HG03135 (cell line): Measurements from ENCODE around the gene NAT16.
"Not testable (repeated sequence)": the region's sequence is repeated elsewhere in the genome, so short reads cannot be mapped to it uniquely, and the experiment has no call there.

Experiments used
- ATAC-seq: cut with Tn5 transposase; IDR thresholded peaks from one replicate; pipeline ENCODE4 v1.9.1; 2021; ENCODE audit warnings: mild to moderate bottlenecking, moderate library complexity; ENCODE audit not compliant: unreplicated experiment

The NAT16 gene

DNA sequence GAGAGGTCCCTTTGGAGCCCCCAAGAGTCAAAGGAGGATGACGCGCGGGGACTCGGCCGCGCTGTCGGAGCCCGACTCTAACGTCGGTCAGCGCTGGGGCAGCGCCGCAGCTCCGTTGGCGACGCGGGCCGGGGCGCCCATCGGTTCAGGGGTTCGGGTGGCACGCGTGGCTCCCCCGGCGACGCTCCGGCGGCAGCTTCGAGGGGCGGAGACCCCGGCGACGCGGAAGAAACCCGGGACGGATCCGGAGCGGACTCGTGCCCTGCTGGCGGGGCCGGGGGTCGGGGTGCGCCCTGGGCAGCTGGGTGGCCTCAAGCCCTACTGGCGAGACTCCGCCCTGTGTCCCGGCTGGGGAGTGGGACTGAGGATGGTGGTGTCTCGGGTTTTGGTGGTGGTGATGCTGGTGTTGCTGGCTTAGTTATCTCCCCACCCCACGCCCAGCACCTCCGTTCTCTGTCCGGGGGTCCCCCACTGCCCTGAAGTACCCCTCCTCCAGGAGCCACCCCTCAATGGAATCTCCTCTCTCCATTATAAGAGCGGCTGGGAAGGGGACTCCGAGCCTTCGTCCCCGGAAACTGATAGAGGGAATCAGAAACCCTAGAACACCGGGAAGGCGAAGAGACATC is at the start of gene NAT16:
Gene NAT16 (minus strand): TSS at position 164 of the 626 bp plus-strand sequence. CDS start 5,486 bp downstream, outside the sequence.
- ATAC-seq: no peak

- ATAC-seq: no peak
Measured at GRCh38 chr7:101226721-101227120, 46.6 kb upstream of the NAT16 start.

DNA sequence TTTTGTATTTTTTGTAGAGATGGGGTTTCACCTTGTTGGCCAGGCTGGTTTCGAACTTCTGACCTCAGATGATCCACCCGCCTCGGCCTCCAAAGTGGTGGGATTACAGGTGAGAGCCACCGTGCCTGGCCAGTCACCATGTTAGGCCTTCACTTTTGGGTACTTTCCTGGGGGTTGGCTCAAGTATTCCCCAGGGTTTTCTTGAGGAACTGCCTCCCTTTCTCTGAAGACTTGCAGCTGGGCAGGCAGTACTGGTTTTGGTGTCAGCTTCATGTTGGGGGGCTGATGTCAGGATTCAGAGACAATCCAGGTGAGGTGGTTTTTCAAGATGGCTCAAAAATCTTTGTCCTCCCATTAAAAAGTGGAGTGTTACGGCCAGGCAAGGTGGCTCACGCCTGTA is 45.6 kb upstream of the NAT16 start:
- no peak for ATAC-seq

GRCh38 chr7:101223528-101223927 is 43.4 kb upstream of the NAT16 start:
- ATAC-seq: no peak

GRCh38 chr7:101222275-101222830 is 42.3 kb upstream of the NAT16 start:
- no peak for ATAC-seq

- ATAC-seq: no peak
Measured at GRCh38 chr7:101220295-101220694, 40.2 kb upstream of the NAT16 start.

DNA sequence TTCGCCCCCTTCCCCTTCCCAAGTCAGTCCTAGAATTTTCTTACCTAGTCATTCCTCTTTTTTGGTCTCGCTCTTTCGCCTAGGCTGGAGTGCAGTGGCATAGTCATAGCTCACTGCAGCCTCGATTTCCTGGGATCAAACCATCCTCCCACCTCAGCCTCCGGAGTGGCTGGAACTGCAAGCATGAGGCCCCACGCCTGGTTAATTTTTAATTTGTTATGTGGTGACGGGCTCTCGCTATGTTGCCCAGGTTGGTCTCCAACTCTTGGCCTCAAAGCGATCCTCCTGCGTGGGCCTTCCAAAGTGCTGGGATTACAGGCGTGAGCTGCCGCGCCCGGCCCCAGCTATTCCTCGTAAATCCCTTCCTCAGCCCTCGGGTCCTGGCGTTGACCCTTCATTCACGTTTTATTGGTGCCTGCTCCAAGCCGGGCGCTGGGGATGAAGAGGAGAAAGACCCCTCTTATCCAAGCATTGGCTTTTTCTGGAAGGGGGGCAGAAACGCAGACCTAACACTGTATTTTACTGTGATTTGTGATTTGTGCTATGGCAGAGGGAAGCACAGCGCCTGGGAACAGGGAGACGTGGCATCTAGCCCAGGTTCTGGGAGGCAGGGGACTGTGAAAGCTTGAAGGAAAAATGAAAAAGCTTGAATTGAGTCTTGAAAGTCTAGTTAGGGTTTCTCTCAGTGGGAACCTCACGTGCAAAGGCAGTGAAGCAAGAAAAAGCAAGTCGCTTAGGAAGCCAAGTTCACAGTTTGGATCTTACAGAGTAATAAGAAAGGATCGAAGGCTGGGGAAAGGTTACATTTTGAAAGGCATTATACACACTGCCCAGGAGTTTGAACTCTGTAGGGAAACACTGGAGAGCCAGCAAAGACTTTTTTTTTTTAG is 38.4 kb upstream of the NAT16 start:
- peak; percentile 6 for ATAC-seq

- peak; percentile 57 for ATAC-seq
Measured at GRCh38 chr7:101217388-101218235, 37.5 kb upstream of the NAT16 start, which contains the start of the genes PLOD3 and ZNHIT1. Gene PLOD3 (minus strand): TSS chr7:101217581. CDS start chr7:101217274, 307 bp downstream. Gene ZNHIT1 (plus strand): TSS chr7:101218165. CDS start chr7:101218196, 31 bp downstream.

DNA sequence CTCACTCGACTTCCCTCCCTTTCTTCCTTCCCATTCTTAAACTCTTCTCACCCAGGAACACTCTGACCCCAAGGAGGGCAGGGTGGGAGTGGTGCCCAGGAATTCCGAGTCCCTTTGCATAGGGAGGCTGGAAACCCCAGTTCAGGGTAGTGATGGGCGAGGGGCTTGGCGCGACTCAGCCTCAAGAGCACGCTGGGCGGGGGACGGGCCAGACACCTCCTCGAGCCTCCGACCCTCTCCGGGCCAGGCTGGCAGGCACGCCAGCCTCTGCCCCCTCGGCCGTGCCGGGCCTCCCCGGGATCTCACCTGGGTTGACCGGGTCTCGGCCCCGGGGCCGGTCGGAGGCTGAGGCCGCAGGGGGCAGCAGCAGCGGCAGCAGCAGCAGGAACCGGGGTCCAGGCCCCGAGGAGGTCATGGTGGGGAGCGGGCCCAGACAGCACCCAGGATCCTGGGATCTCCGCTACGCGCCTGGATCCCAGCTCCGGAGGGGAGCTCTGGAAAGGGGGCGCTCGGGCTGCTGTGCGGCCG is 36.8 kb upstream of the NAT16 start:
- ATAC-seq: peak; percentile 30

GRCh38 chr7:101216001-101216859 is 36.1 kb upstream of the NAT16 start:
- no peak for ATAC-seq

DNA sequence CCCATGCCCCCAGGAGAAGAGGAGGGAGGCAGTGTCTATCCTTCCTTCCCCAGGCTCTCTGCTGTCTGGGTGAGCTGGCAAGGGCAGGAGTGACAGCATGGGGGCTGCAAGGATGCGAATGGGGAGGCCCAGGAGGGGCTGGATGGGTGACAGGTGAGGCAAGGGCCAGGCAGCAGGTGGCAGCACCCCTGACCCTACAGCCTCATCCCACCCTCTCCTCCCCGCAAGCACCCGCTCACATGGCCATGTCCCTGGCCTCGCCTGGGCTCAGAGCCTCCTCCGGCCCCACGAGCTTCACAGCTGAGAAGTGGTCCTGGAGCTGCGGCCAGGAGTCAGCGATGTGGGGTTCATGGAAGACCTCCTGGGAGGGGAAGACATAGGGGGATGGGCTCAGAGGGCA is 31.9 kb upstream of the NAT16 start:
- no peak for ATAC-seq

DNA sequence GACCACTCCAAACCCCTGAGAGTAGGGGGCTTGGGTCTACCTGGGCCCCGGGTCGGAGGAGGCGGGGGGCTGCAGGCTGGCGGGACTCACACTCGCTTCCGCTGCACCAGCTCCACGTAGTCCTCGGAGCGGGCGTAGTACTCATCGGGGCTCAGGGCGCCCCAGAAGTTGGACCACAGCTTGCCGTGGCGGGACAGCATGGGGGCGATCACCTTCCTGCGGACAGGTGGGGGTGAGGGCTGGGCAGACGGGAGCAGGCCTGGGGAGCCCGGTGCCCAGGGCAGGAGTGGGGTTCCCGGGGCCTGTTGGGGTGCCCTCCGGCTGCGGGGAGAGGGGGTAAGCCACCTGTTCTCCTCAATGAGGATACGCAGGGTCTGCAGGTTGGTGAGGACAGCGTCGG is 31.4 kb upstream of the NAT16 start:
- no peak for ATAC-seq

DNA sequence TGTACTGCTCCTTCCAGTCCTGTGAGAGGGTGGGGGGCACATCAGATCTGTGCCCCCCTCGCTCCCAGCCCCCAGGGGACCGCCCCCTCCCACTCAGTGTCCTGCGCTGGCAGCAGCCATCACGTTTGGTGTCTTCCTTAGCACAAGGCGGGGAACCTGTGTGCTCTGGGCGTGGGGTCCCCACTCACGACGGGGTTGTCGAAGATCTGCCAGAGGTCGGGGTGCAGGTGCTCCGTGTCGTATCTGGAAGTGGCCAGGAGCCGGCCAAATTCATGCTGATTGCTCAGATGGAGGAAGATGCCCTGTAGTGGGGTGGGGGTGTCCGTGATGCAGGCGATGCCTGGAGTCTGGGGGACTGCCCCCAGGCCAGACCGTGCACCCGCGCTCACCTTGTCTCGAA is 30.1 kb upstream of the NAT16 start:
- ATAC-seq: no peak

- no peak for ATAC-seq
Measured at GRCh38 chr7:101208794-101209193, 28.7 kb upstream of the NAT16 start.

DNA sequence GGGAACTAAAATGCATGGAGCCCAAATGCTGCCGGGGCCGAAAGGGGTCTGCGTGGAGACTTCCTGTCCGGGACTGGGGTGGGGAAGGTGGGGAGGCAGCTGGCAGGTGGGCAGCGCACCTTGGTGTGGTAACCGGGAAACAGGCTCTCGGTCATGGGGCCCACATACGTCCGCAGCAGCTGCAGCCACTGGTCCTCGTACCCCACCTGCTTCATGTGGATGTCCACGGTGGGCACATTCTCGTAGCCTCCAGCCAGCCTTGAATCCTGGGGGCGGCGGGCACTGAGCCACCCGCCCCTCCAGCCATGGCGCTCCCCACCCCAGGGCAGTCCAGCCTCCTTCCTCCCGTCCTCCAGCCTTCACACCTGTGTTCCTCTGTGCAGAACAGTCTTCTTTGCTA is 27.4 kb upstream of the NAT16 start:
- ATAC-seq: no peak

- no peak for ATAC-seq
Measured at GRCh38 chr7:101206665-101207042, 26.6 kb upstream of the NAT16 start.

DNA sequence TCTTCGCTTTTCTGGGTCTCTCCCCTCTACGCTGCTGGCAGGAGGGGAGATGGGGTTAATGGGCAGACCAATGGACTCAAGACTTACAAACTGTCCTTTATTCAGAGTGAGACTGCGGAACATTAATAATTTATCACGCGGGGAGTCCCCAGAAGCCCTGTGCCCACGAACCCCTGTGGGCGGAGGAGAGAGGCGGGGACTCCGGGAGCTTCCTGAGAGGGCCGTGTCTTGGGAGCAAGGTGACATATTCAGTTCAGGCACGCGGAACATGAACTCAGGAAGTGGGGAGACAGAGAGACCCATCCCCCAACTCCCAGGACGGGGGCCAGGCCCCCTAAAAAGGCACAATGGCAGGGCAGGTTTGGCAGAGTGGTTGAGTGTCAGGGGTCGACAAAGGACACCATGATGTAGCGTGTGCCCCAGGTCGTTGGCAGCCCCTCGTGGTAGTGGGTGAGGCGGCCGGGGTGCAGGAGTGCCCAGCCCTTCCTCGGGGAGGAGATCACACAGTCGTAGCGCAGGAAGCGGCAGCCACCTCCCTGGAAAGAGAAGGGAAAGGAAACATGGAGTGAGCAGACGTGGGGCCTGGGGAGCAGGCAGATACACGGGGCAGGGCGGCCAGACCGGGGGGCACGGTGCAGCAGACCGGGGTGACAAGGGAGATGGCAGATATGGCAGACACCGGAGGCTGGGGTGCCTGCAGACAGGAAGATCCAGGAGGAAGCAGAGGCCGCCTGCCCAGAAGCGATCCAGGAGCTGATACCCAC is 26.0 kb upstream of the NAT16 start:
- ATAC-seq: no peak

- ATAC-seq: not testable (repeated sequence)
Measured at GRCh38 chr7:101203740-101204738, 23.9 kb upstream of the NAT16 start.
